Esophagus squamous epithelium (tissue), 5 donors: ENCODE data around the gene FFAR4. TPM values are rescaled to one million over a fixed set of nuclear protein-coding genes. Genes with fewer than 3 reads are reported as not detected.

ENCODE experiments used
- DNase-seq: peaks from one replicate; lab custom pipeline; 2025; lab: John Stamatoyannopoulos, UW
- H3K27ac ChIP-seq, 4 donors: fragments of 200-600 bp; sonication (generic); one replicate each; pipeline ENCODE4 v1.5.1; 2016 to 2019; ENCODE audit warnings: mild to moderate bottlenecking in 1 of 4
- H3K27me3 ChIP-seq, 4 donors: fragments of 200-600 bp; sonication (generic); 1 replicate in 3 of 4; 2 replicates in 1 of 4; pipeline versions ENCODE4 v1.5.1 to v1.6.0; 2017 to 2021; ENCODE audit warnings: antibody characterized with exemption in 1 of 4
- H3K36me3 ChIP-seq, 3 donors: fragments of 200-600 bp; sonication (generic); one replicate each; pipeline ENCODE4 v1.5.1; 2016 to 2019
- H3K4me1 ChIP-seq, 3 donors: fragments of 200-600 bp; sonication (generic); one replicate each; pipeline ENCODE4 v1.5.1; 2017 to 2019
- H3K4me3 ChIP-seq, 4 donors: fragments of 200-600 bp; sonication (generic); 1 replicate in 3 of 4; 2 replicates in 1 of 4; pipeline ENCODE4 v1.5.1; 2016 to 2019; ENCODE audit warnings: mild to moderate bottlenecking in 2 of 4, moderate library complexity in 1 of 4
- H3K9me3 ChIP-seq, 3 donors: fragments of 200-600 bp; sonication (generic); one replicate each; pipeline ENCODE4 v1.5.1; 2016 to 2019
- POLR2A ChIP-seq, 4 donors: fragments of 450-650 bp; IDR thresholded peaks; one replicate each; pipeline ENCODE4 v1.6.1; 2017; ENCODE audit warnings: antibody characterized with exemption in 4 of 4, mild to moderate bottlenecking in 4 of 4, moderate library complexity in 3 of 4
- WGBS, 2 donors: methylation state at CpG; one replicate each; pipeline ENCODE4 v1.1.5; 2018; 5-methylcytosine and 5-hydroxymethylcytosine counted together
- intact Hi-C: fragments of 100-400 bp; cut with DNase I; formaldehyde crosslinking; loops from one replicate; pipeline ENCODE4 v1.15.0; 2022
- total RNA-seq, 4 donors: library from RNA; depleted of rRNA; stranded (reverse); fragments of >200 nt; gene quantifications; one replicate each; pipeline ENCODE4 v1.1.0, GENCODE V29; 2016
- TF ChIP-seq, protein P1 (sequence below), 6 experiments: fragments of 450-650 bp in 4 of 6; fragments of 200-600 bp in 2 of 6; sonication (generic) in 2 of 6; IDR thresholded peaks; one replicate each; pipeline ENCODE4 v1.5.1; 2016 to 2019; ENCODE audit warnings: antibody characterized with exemption in 6 of 6, mild to moderate bottlenecking in 4 of 6, moderate library complexity in 4 of 6
- donor health status: DM: yes; HTN: yes; CAD: no.

FFAR4 gene
- total RNA-seq, 4 donors from 2014 or later: 0.26 to 1.1 TPM; not detected in 2

DNA sequence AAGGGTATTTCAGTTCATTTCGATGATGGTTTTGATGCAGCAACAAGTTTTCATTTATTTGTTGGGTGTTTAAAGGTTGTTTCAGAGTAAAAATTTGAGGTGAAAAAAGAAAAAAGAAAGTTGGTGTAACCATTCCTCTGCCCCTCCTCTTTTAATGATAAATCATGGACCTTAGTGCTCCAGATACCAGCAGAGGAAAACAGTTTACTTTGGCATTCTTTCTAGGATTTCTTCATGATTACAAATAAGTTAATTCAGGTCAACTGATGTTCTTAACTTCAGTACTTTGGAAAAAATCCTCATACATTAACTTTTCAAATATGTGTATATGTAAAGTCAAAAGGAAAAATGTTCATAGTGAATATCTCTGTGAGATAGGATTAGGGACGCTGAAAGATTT is 36.6 kb downstream of the FFAR4 start:
- H3K27me3 ChIP-seq: peaks cover 0 to 72% (median 7%) of the 10 kb centered on the region in 4 donors
- 80% methylated on average over 2 of the region's 2 CpGs for whole genome bisulfite sequencing, 2 donors
- intact Hi-C loops: no loop called here
- TF ChIP-seq, protein P1, sequence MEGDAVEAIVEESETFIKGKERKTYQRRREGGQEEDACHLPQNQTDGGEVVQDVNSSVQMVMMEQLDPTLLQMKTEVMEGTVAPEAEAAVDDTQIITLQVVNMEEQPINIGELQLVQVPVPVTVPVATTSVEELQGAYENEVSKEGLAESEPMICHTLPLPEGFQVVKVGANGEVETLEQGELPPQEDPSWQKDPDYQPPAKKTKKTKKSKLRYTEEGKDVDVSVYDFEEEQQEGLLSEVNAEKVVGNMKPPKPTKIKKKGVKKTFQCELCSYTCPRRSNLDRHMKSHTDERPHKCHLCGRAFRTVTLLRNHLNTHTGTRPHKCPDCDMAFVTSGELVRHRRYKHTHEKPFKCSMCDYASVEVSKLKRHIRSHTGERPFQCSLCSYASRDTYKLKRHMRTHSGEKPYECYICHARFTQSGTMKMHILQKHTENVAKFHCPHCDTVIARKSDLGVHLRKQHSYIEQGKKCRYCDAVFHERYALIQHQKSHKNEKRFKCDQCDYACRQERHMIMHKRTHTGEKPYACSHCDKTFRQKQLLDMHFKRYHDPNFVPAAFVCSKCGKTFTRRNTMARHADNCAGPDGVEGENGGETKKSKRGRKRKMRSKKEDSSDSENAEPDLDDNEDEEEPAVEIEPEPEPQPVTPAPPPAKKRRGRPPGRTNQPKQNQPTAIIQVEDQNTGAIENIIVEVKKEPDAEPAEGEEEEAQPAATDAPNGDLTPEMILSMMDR (IDR thresholded peaks at IDR 0.05): no peak
- no peak for TF ChIP-seq POLR2A (IDR thresholded peaks at IDR 0.05)
- H3K4me3 ChIP-seq: no peak overlapping the region
- no peak for DNase-seq
- H3K27ac ChIP-seq: no peak overlapping the region
- H3K36me3 ChIP-seq: no peaks in the 10 kb centered on the region
- H3K4me1 ChIP-seq: peaks cover 3 to 15% (median 9%) of the 10 kb centered on the region in 3 donors
- no peaks in the 10 kb centered on the region for H3K9me3 ChIP-seq

DNA sequence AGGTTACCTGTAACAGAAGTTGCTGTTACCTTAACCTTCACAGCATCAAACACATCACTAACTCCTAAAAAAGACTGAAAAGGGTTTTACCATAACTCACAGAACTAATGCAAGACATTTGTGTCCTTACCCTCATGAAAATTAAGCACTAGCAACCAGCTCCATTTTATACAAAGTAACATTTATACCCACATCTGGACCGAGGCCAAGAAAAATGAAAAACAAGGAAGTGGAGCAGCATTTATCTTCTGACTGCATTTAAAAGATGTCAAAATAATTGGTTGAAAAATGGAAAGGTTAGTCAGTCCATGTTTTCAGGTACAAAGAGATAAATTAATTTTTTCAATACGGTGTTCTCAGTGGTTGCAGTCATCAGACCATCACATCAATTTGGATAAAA is 37.7 kb downstream of the FFAR4 start:
- WGBS, 2 donors: 13 to 19% methylated on average over 2 of the region's 2 CpGs
- Histone ChIP-seq H3K27ac (no peak overlapping the region), H3K36me3 (no peaks in the 10 kb centered on the region), H3K27me3 (peaks cover 0 to 67% (median 7%) of the 10 kb centered on the region in 4 donors), H3K4me1 (peaks cover 3 to 15% (median 9%) of the 10 kb centered on the region in 3 donors), H3K9me3 (no peaks in the 10 kb centered on the region), H3K4me3 (no peak overlapping the region)
- no peak for DNase-seq
- TF ChIP-seq POLR2A (IDR thresholded peaks at IDR 0.05): no peak
- TF ChIP-seq, protein P1 (IDR thresholded peaks at IDR 0.05): no peak
- intact Hi-C loops: no loop called here

DNA sequence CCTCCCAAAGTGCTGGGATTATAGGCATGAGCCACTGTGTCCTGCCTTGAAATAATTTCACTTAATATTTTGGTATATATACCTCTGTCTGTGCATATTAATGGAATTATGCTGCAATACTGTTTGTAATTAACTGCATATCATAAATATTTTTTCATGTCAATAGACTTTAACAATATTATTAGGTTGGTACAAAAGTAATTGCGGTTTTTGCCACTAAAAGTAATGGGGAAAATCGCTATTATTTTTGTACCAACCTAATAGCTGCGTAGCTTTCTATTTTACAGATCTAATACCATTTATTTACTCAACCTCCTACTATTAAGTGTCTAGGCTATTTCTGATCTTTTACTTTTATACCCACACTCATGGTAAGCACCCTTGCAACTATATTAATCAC is 42.0 kb downstream of the FFAR4 start:
- intact Hi-C loops: no loop called here
- no peaks in the 10 kb centered on the region for H3K9me3 ChIP-seq
- no peak overlapping the region for H3K27ac ChIP-seq
- WGBS, 2 donors: 76 to 79% methylated on average over 3 of the region's 3 CpGs
- no peak for DNase-seq
- peaks cover 0 to 24% (median 0%) of the 10 kb centered on the region in 4 donors for H3K27me3 ChIP-seq
- H3K36me3 ChIP-seq: no peaks in the 10 kb centered on the region
- no peaks in the 10 kb centered on the region for H3K4me1 ChIP-seq
- H3K4me3 ChIP-seq: no peak overlapping the region
- TF ChIP-seq, protein P1 (IDR thresholded peaks at IDR 0.05): no peak
- no peak for TF ChIP-seq POLR2A (IDR thresholded peaks at IDR 0.05)

DNA sequence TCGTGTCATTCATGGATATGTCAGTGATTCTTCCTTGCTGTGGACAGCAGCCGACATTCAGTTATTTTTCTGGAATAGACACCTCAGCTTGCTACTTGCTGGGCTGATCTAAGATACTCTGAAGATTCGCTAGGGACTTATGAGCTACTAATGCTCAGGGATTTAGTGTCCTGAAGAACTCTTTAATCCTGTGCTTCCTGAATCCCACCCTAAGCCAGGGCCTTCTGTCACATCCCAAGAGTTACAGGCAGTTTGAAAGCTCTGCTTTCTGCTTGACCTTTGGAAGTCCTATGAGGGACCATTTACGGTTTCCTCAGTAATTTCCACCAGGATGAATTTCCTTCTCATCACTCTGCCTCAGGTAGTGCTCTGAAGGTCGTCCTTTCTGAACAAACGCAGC is 45.8 kb downstream of the FFAR4 start, which contains the start of gene PDE6C:
PDE6C (plus strand) TSS at position 227 of the 400 bp plus-strand sequence. CDS start 189 bp downstream, outside the sequence.
- 75% methylated on average over 4 to 6 of the region's 6 CpGs for WGBS, 2 donors
- no peak within 1 kb of the TSS for H3K27ac ChIP-seq
- no peak within 1 kb of the TSS for H3K4me3 ChIP-seq
- H3K27me3 ChIP-seq: no peaks in the 10 kb centered on the region
- no peaks in the 10 kb centered on the region for H3K4me1 ChIP-seq
- H3K9me3 ChIP-seq: no peaks in the 10 kb centered on the region
- DNase-seq: no peak
- H3K36me3 ChIP-seq: no peaks in the 10 kb centered on the region
- intact Hi-C loops: no loop called here
- TF ChIP-seq, protein P1 (IDR thresholded peaks at IDR 0.05): no peak
- TF ChIP-seq POLR2A (IDR thresholded peaks at IDR 0.05): no peak

DNA sequence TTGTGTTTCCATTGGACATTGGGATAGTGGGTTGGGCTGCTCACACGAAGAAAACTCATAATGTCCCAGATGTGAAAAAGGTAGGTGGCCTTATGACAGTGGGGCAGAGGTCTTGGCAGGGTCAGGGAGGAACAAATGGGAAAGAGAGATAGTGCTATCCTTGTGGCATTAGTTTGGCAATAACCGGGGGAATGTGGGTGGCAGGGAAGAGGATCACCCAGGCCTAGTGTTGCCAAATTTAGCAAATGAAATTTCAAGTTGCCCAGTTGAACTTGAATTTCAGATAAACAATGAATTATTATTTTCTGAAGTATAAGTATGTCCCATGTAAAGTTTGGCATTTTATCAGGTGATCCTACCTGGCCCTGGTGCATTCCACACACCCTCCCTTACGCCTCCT is 46.7 kb downstream of the FFAR4 start:
- TF ChIP-seq, protein P1 (IDR thresholded peaks at IDR 0.05): no peak
- no peak for TF ChIP-seq POLR2A (IDR thresholded peaks at IDR 0.05)
- DNase-seq: no peak
- intact Hi-C loops: no loop called here
- H3K36me3 ChIP-seq: no peaks in the 10 kb centered on the region
- no peaks in the 10 kb centered on the region for H3K27me3 ChIP-seq
- no peaks in the 10 kb centered on the region for H3K4me1 ChIP-seq
- WGBS, 2 donors: 77 to 97% methylated on average over 2 to 3 of the region's 3 CpGs
- no peak overlapping the region for H3K27ac ChIP-seq
- H3K4me3 ChIP-seq: no peak overlapping the region
- no peaks in the 10 kb centered on the region for H3K9me3 ChIP-seq
